ENCODE measurements around the gene TRIM67. TPM values are rescaled to one million over a fixed set of nuclear protein-coding genes. Genes with fewer than 3 reads are reported as not detected.

Gene TRIM67
- total RNA-seq, 1 donor from 2014 or later: not detected

DNA sequence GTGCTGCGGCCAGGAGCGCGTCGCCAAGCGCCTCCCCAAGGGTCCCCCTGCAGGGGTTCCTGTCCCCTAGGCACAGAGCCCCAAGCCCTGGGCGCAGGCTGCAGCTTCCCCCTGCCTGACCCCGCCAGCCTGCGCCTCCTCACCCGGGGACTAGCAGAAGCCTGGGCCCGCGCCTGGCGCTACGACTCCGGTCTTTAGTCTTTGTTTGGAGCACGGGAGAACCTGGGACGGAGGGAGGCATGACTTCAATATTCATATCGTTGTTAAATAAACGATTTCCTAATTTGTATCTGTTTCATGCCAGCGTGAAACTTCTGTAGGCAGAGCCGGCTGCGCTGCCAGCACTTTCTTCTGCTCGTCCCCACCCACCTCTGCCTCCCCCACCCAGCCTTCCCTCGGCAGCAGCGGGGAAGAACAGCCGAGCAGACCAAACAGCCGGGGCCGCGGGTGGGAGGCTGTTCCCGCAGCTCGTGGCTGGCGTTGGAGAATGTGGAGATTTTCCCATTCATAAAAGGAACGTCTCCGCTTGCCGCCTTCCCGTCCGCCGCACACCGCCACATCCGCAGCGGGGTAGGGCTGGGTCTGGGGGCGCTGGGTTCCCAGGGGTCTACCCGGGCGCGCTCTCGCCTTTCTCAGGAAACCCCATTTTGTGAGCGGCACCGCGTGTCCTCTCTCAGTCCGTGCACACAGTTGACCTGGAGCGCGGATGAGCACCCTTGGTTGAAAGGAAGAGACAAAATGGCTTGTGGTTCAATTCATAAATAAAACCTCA, 777 bp upstream of the TRIM67 start:
- intact Hi-C loops (cut with micrococcal nuclease): loop anchor here (10.0 kb wide), 1 partner anchor 736 kb away; the partner anchor contains the start of gene PGBD5
- no peaks in the 10 kb centered on the region for H3K36me3 Mint-ChIP-seq (ENCODE audit: low read depth)
- H3K9me3 Mint-ChIP-seq: no peaks in the 10 kb centered on the region

DNA sequence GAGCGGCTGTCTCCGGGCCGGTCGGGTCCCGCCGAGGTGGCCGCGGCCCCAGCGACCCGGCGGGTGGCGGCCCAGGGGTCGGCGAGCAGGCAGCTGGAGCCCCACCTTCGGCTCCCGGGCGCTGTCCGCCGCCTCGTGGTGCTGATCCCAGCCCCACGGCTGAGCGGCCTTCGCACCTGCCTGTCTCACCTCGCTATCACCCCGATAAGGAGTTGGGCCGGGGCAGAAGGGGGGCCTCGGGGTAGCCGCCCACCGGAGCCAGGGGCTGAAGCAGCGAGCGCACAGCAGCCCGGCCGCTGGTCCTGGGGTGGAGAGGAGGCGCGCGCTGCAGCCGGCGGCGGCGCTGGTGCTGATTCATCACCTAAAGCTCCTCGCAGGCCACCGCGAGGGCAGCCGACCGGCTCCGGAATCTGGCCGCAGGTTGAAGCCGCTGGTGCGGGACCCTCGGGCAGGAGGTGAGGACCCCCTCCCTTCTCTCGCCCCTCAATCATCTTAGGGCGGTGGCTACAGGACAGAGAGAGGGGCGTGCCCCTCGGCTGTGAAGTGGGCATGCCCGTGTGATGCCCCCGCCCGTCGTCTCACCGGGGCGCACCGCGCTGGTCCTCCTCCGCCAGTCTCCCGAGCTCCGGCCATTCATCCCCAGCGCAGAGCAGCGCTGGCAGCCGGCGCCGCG, 575 bp downstream of the TRIM67 start:
- Mint-ChIP-seq H3K27me3 (ENCODE audit: insufficient read depth) (peaks cover 64% of the 10 kb centered on the region), H3K36me3 (ENCODE audit: low read depth) (no peaks in the 10 kb centered on the region), H3K4me1 (ENCODE audit: low read depth) (no peaks in the 10 kb centered on the region), H3K4me3 (no peak overlapping the region), H3K27ac (no peak overlapping the region), H3K9me3 (no peaks in the 10 kb centered on the region)
- intact Hi-C loops (cut with micrococcal nuclease): loop anchor here (10.0 kb wide), 1 partner anchor 738 kb away; the partner anchor contains the start of gene PGBD5
- peak; percentile 12 for DNase-seq (ENCODE audit: low spot score)

More for the DNA sequence above, 777 bp upstream of the TRIM67 start:
- H3K27me3 Mint-ChIP-seq (ENCODE audit: insufficient read depth): peaks cover 69% of the 10 kb centered on the region
- H3K4me1 Mint-ChIP-seq (ENCODE audit: low read depth): no peaks in the 10 kb centered on the region
- H3K27ac Mint-ChIP-seq: no peak overlapping the region
- H3K4me3 Mint-ChIP-seq: no peak overlapping the region
- DNase-seq (ENCODE audit: low spot score): no peak

DNA sequence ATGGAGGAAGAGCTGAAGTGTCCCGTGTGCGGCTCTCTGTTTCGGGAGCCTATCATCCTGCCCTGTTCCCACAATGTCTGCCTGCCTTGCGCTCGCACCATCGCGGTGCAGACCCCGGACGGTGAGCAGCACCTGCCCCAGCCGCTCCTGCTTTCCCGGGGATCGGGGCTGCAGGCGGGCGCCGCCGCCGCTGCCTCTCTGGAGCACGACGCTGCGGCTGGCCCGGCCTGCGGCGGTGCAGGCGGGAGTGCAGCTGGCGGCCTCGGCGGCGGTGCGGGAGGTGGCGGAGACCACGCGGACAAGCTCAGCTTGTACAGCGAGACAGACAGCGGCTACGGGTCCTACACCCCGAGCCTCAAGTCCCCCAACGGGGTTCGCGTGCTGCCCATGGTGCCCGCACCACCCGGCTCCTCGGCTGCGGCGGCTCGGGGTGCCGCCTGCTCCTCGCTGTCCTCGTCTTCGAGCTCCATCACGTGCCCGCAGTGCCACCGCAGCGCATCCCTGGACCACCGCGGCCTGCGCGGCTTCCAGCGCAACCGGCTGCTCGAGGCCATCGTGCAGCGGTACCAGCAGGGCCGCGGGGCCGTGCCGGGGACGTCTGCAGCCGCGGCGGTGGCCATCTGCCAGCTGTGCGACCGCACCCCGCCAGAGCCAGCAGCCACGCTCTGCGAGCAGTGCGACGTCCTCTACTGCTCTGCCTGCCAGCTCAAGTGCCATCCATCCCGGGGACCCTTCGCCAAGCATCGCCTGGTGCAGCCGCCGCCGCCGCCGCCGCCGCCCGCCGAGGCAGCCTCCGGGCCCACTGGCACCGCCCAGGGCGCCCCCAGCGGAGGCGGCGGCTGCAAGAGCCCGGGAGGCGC, 1.3 kb downstream of the TRIM67 start:
- no peak overlapping the region for H3K4me3 Mint-ChIP-seq
- intact Hi-C loops (cut with micrococcal nuclease): loop anchor here (10.0 kb wide), 1 partner anchor 738 kb away; the partner anchor contains the start of gene PGBD5
- no peak for DNase-seq (ENCODE audit: low spot score)
- H3K4me1 Mint-ChIP-seq (ENCODE audit: low read depth): no peaks in the 10 kb centered on the region
- no peaks in the 10 kb centered on the region for H3K9me3 Mint-ChIP-seq
- H3K36me3 Mint-ChIP-seq (ENCODE audit: low read depth): no peaks in the 10 kb centered on the region
- peaks cover 64% of the 10 kb centered on the region for H3K27me3 Mint-ChIP-seq (ENCODE audit: insufficient read depth)
- no peak overlapping the region for H3K27ac Mint-ChIP-seq

DNA sequence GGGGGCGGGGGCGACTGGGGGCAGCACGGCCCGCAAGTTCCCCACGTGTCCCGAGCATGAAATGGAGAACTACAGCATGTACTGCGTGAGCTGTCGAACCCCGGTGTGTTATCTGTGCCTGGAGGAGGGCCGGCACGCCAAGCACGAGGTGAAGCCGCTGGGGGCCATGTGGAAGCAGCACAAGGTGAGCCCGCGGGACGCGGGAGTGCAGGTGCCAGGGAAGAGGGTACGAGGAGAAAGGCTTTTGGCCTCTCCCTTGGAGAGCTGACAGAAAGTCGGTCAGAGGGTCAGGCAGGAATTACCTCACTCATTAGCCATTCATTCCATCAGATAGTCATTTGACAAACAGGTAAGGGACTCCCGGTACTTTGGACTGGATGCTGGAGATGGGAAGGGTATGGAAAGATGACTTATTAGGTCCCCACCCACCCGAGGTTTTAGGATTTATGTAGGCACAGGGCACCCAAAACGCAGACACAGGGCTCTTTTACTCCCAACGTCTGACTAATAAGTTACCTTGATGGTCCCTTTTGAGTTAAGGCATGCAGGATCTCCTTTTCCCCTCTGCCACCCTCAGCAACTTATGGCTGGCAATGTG, 2.1 kb downstream of the TRIM67 start:
- Mint-ChIP-seq H3K27me3 (ENCODE audit: insufficient read depth) (peaks cover 60% of the 10 kb centered on the region), H3K27ac (no peak overlapping the region), H3K9me3 (no peaks in the 10 kb centered on the region), H3K36me3 (ENCODE audit: low read depth) (no peaks in the 10 kb centered on the region), H3K4me3 (no peak overlapping the region), H3K4me1 (ENCODE audit: low read depth) (no peaks in the 10 kb centered on the region)
- no peak for DNase-seq (ENCODE audit: low spot score)
- intact Hi-C loops (cut with micrococcal nuclease): loop anchor here (10.0 kb wide), 1 partner anchor 739 kb away; the partner anchor contains the start of gene PGBD5

DNA sequence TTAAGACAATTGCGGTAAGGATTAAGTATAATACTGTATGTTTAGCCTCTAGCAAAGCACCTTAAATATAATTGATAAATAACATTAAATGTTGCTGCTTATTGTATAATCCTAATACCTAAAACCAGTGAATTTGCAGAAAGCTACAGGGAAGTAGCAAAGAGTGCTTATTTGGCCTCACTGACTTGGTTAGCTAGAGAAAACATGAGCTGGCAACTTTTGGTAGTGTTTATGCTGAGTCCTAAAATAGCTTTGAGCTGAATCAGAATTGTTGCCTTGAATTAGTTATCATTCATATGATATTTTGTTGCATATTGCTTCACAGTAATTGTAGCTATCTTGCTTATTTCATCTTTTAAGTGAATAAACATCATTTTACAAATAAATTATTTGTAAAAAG, 3.5 kb downstream of the TRIM67 start:
- Mint-ChIP-seq H3K27ac (no peak overlapping the region), H3K36me3 (ENCODE audit: low read depth) (no peaks in the 10 kb centered on the region), H3K4me3 (no peak overlapping the region), H3K4me1 (ENCODE audit: low read depth) (no peaks in the 10 kb centered on the region), H3K9me3 (no peaks in the 10 kb centered on the region), H3K27me3 (ENCODE audit: insufficient read depth) (peaks cover 46% of the 10 kb centered on the region)
- DNase-seq (ENCODE audit: low spot score): no peak
- intact Hi-C loops (cut with micrococcal nuclease): loop anchor here (10.0 kb wide), 1 partner anchor 741 kb away; the partner anchor contains the start of gene PGBD5

DNA sequence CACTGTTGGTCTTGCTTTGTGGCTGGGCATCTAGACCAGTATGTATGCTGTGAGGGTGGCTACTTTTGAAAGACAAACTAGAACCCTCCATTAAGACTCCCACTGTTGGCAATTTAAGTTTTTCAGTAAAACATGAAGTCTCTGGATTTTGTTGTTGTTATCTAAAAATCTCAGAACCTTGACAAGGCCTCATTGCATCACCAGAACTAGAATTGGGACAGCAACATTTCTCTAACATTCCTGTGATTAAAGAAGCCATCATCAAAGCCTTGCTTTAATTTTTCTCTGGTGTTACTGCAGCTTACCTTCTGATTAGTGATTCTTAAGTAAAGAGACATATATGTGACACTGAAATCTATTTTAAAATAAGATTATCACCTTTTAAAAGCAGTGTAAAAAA, 4.5 kb downstream of the TRIM67 start:
- Mint-ChIP-seq H3K4me1 (ENCODE audit: low read depth) (no peaks in the 10 kb centered on the region), H3K27ac (no peak overlapping the region), H3K27me3 (ENCODE audit: insufficient read depth) (peaks cover 36% of the 10 kb centered on the region), H3K9me3 (no peaks in the 10 kb centered on the region), H3K36me3 (ENCODE audit: low read depth) (no peaks in the 10 kb centered on the region), H3K4me3 (no peak overlapping the region)
- intact Hi-C loops (cut with micrococcal nuclease): loop anchor here (10.0 kb wide), 1 partner anchor 742 kb away; the partner anchor contains the start of gene PGBD5
- DNase-seq (ENCODE audit: low spot score): no peak

DNA sequence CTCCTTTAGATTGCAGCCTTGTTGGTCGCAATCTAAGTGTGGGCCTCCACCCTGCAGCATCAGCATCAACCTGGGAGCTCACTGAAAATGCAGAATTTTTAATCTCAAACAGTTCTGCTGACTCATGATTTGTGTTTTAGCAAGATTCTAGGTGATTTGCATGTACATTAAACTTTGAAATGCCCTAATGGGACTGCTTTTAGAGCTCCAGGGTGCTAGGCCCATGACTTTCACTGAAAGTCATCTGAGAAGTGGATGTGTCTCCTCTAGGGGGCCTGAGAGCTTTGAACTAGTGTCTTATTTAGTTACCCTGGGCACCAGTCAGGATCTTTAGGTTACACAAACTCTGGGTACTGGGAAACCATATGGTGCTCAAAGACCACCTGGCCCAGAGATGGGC, 9.0 kb downstream of the TRIM67 start:
- no peak for DNase-seq (ENCODE audit: low spot score)
- Mint-ChIP-seq H3K36me3 (ENCODE audit: low read depth) (no peaks in the 10 kb centered on the region), H3K27ac (no peak overlapping the region), H3K4me3 (no peak overlapping the region), H3K4me1 (ENCODE audit: low read depth) (no peaks in the 10 kb centered on the region), H3K27me3 (ENCODE audit: insufficient read depth) (peaks cover 35% of the 10 kb centered on the region), H3K9me3 (no peaks in the 10 kb centered on the region)
- intact Hi-C loops (cut with micrococcal nuclease): no loop called here

DNA sequence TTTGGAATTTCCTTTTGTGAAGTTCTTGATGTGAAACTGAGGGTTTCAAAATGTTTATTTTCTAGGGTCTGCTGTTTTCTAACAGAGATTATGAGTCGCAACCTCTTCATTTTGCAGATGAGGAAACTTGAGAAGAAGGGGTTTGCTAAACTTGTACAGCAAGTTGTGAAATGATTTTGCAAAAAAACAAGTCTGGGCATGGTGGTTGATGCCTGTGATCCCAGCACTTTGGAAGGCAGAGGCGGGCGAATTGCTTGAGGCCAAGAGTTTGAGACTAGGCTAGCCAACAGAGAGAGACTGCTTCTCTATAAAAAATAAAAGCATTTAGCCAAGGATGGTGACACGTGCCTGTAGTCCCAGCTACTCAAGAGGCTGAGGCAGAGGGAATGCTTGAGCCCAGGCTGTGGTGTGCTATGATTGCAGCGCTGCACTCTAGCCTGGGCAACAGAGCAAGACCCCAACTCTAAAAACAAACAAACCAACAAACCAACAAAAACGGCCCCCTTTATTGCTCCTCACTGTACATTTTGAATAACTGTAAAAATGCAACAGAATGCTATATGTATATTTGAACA, 9.9 kb downstream of the TRIM67 start:
- Mint-ChIP-seq H3K4me1 (ENCODE audit: low read depth) (no peaks in the 10 kb centered on the region), H3K4me3 (no peak overlapping the region), H3K9me3 (no peaks in the 10 kb centered on the region), H3K27me3 (ENCODE audit: insufficient read depth) (peaks cover 31% of the 10 kb centered on the region), H3K27ac (no peak overlapping the region), H3K36me3 (ENCODE audit: low read depth) (no peaks in the 10 kb centered on the region)
- no peak for DNase-seq (ENCODE audit: low spot score)
- intact Hi-C loops (cut with micrococcal nuclease): no loop called here

DNA sequence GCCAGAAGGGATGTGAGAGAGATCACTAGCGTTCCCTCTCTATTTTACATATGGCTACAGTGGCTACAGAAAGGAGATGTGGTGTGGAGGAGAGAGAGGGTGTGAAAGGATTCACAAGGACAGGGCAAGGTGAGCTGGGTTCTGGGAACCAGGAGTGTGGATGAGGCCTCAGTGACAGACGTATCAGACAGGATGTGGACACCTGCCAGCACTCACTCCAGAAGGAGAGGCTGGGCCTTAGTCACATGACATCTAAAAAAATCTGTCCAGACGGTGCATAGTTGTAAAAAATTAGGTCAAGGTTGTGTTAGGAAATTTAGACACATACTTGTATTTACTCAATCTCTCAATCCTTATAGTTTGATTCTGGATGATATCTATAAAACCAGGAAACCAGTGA, 10.6 kb downstream of the TRIM67 start:
- DNase-seq (ENCODE audit: low spot score): no peak
- Mint-ChIP-seq H3K36me3 (ENCODE audit: low read depth) (no peaks in the 10 kb centered on the region), H3K4me1 (ENCODE audit: low read depth) (no peaks in the 10 kb centered on the region), H3K9me3 (no peaks in the 10 kb centered on the region), H3K27ac (no peak overlapping the region), H3K27me3 (ENCODE audit: insufficient read depth) (peaks cover 35% of the 10 kb centered on the region), H3K4me3 (no peak overlapping the region)
- intact Hi-C loops (cut with micrococcal nuclease): no loop called here

DNA sequence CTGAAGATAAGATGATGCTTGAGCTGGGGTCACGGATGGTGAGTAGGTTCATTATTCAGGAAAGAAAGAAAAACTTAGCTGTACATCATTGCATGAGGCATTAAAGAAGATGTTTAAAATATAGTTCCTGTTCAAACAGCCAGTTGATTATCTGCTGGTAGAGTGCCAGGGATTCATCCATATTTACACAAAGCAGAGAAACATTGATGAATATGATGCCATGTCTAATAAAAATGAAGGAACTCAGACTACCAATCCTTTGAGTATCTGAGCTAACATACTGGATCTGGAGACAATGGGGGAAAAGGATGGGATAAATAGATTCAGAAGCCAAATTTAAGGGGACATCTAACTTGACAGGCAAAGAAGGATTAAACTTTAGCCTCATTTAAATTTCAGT, 14.6 kb downstream of the TRIM67 start:
- H3K36me3 Mint-ChIP-seq (ENCODE audit: low read depth): no peaks in the 10 kb centered on the region
- no peak overlapping the region for H3K27ac Mint-ChIP-seq
- H3K4me1 Mint-ChIP-seq (ENCODE audit: low read depth): no peaks in the 10 kb centered on the region
- H3K9me3 Mint-ChIP-seq: no peaks in the 10 kb centered on the region
- intact Hi-C loops (cut with micrococcal nuclease): no loop called here
- no peak overlapping the region for H3K4me3 Mint-ChIP-seq
- H3K27me3 Mint-ChIP-seq (ENCODE audit: insufficient read depth): peaks cover 36% of the 10 kb centered on the region
- no peak for DNase-seq (ENCODE audit: low spot score)

DNA sequence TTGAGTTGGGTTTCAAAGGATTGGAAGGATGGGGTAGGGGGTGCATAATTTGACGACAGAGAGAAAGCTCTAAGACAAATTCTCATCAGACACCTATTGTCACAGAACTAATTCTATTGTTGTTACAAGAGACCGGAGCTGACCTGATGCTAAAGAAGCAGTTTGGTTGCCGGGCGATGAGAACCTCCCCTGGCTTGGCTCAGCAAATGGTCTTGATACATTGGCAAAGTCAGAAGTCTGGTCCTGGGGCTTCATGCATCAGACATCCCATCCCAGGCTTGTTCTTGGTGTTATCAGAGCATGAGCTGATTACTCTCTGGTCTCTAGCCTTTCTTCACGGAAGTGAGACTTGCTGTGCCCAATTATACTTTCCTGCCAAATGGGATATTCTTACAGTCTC, 15.4 kb downstream of the TRIM67 start:
- DNase-seq (ENCODE audit: low spot score): no peak
- intact Hi-C loops (cut with micrococcal nuclease): no loop called here
- H3K27me3 Mint-ChIP-seq (ENCODE audit: insufficient read depth): peaks cover 37% of the 10 kb centered on the region
- no peak overlapping the region for H3K27ac Mint-ChIP-seq
- no peaks in the 10 kb centered on the region for H3K9me3 Mint-ChIP-seq
- no peak overlapping the region for H3K4me3 Mint-ChIP-seq
- H3K36me3 Mint-ChIP-seq (ENCODE audit: low read depth): no peaks in the 10 kb centered on the region
- no peaks in the 10 kb centered on the region for H3K4me1 Mint-ChIP-seq (ENCODE audit: low read depth)

DNA sequence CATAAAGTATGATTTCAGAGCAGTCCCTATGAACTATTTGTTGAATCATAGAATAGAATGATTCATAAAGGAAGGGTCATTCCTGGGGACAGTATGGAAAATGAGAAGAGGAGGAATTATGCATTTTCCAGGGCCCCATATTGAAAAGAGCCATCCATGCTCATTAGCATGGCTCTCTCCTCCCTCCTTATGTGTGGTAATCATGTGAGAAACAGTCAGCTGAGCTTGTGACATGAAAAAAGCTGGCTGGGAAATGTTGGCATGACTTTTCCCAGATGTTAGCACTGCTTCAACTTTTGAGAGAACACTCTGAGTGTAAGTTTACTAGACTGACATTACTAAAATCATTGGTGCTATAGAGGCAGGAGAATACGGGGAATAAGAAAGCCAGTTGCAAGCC, 16.1 kb downstream of the TRIM67 start:
- Mint-ChIP-seq H3K27me3 (ENCODE audit: insufficient read depth) (peaks cover 38% of the 10 kb centered on the region), H3K4me3 (no peak overlapping the region), H3K27ac (no peak overlapping the region), H3K36me3 (ENCODE audit: low read depth) (no peaks in the 10 kb centered on the region), H3K4me1 (ENCODE audit: low read depth) (no peaks in the 10 kb centered on the region), H3K9me3 (no peaks in the 10 kb centered on the region)
- intact Hi-C loops (cut with micrococcal nuclease): no loop called here
- DNase-seq (ENCODE audit: low spot score): no peak
